SJSA1 (cell line): ENCODE data around the gene EEF1AKMT3. TPM values are rescaled to one million over a fixed set of nuclear protein-coding genes. Genes with fewer than 3 reads are reported as not detected.

Source experiments
- DNase-seq, 2 experiments: peaks; one replicate each; pipeline ENCODE4 v3.0.0-alpha.2; 2015 to 2020; ENCODE audit warnings: low spot score in 2 of 2, low read depth in 1 of 2
- H3K27ac ChIP-seq: fragments of 250-450 bp; sonication (Bioruptor Pico); 2 replicates; pipeline ENCODE4 v1.5.1; 2020; ENCODE audit warnings: mild to moderate bottlenecking, moderate library complexity
- H3K27me3 ChIP-seq: fragments of 250-450 bp; sonication (Bioruptor Pico); replicated peaks from 2 replicates; pipeline ENCODE4 v1.5.1; 2020; ENCODE audit warnings: mild to moderate bottlenecking, moderate library complexity
- H3K36me3 ChIP-seq: fragments of 250-450 bp; sonication (Bioruptor Pico); 2 replicates; pipeline ENCODE4 v1.5.1; 2020; ENCODE audit warnings: mild to moderate bottlenecking
- H3K4me1 ChIP-seq: fragments of 250-450 bp; sonication (Bioruptor Pico); replicated peaks from 2 replicates; pipeline ENCODE4 v1.6.1; 2021; ENCODE audit warnings: mild to moderate bottlenecking
- H3K4me3 ChIP-seq: fragments of 250-450 bp; sonication (Bioruptor Pico); 2 replicates; pipeline ENCODE4 v1.5.1; 2020; ENCODE audit warnings: mild to moderate bottlenecking
- H3K9me3 ChIP-seq: fragments of 250-450 bp; sonication (Bioruptor Pico); replicated peaks from 2 replicates; pipeline ENCODE4 v1.5.1; 2020; ENCODE audit warnings: mild to moderate bottlenecking
- total RNA-seq: library from RNA; depleted of rRNA; stranded (reverse); fragments of >200 nt; shearing (Covaris generic); gene quantifications from 2 replicates; pipeline ENCODE4 v1.2.3, GENCODE V29; 2014

The EEF1AKMT3 gene
- total RNA-seq, 1 experiment from 2014 or later = 62.2 TPM

- DNase-seq = peak in 1 of 2 experiments; percentile 93
- H3K4me1 ChIP-seq = peaks cover 20% of the 10 kb centered on the region
- no peak overlapping the region for H3K27ac ChIP-seq
Observed at GRCh38 chr12:57730336-57731067, 41.9 kb upstream of the EEF1AKMT3 start.

GRCh38 chr12:57731411-57732080 lies 40.9 kb upstream of the EEF1AKMT3 start:
- H3K4me3 ChIP-seq = no peak overlapping the region
- H3K4me1 ChIP-seq = peaks cover 21% of the 10 kb centered on the region
- peaks cover 13% of the 10 kb centered on the region for H3K9me3 ChIP-seq
- DNase-seq = peak in 1 of 2 experiments; percentile 94
- H3K27me3 ChIP-seq = peaks cover 74% of the 10 kb centered on the region
- H3K36me3 ChIP-seq = peaks cover 13% of the 10 kb centered on the region
- no peak overlapping the region for H3K27ac ChIP-seq

More at GRCh38 chr12:57730336-57731067, 41.9 kb upstream of the EEF1AKMT3 start:
- Histone ChIP-seq H3K27me3 (peaks cover 63% of the 10 kb centered on the region), H3K9me3 (peaks cover 17% of the 10 kb centered on the region), H3K4me3 (no peak overlapping the region), H3K36me3 (peaks cover 18% of the 10 kb centered on the region)

GRCh38 chr12:57732270-57732669 lies 40.1 kb upstream of the EEF1AKMT3 start:
- no peak for DNase-seq
- Histone ChIP-seq H3K9me3 (peaks cover 11% of the 10 kb centered on the region), H3K4me3 (no peak overlapping the region), H3K36me3 (peaks cover 6% of the 10 kb centered on the region), H3K27ac (no peak overlapping the region), H3K4me1 (peaks cover 21% of the 10 kb centered on the region), H3K27me3 (peaks cover 81% of the 10 kb centered on the region)

- Histone ChIP-seq H3K36me3 (peaks cover 7% of the 10 kb centered on the region), H3K9me3 (peaks cover 15% of the 10 kb centered on the region), H3K27ac (no peak overlapping the region), H3K27me3 (peaks cover 88% of the 10 kb centered on the region), H3K4me3 (no peak overlapping the region), H3K4me1 (peaks cover 25% of the 10 kb centered on the region)
- peak in 1 of 2 experiments; percentile 95 for DNase-seq
Observed at GRCh38 chr12:57732726-57733593, 39.5 kb upstream of the EEF1AKMT3 start.

DNA sequence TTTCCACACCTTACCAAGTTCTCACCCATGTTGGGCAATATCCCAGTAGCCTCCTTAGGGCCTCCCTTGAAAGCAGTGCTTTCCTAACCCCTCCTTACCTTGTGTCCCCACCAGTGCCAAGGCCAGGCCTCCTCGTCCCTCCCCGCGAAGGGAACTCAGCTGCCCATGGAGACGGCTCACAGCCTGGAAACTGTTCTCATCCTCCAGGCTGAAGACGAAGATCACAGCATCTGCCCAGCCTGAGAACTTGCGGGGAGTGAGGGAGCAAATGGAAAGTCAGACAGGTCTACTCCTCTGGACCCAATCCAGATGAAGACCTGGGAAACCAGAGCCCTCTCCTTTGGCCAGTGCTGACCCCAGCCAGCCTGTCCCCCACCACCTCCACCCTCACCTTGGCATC lies 38.5 kb upstream of the EEF1AKMT3 start:
- peaks cover 95% of the 10 kb centered on the region for H3K27me3 ChIP-seq
- peaks cover 7% of the 10 kb centered on the region for H3K36me3 ChIP-seq
- no peak overlapping the region for H3K4me3 ChIP-seq
- no peak overlapping the region for H3K27ac ChIP-seq
- peaks cover 16% of the 10 kb centered on the region for H3K9me3 ChIP-seq
- DNase-seq = peak; percentile 71 to 95
- H3K4me1 ChIP-seq = peaks cover 27% of the 10 kb centered on the region

DNA sequence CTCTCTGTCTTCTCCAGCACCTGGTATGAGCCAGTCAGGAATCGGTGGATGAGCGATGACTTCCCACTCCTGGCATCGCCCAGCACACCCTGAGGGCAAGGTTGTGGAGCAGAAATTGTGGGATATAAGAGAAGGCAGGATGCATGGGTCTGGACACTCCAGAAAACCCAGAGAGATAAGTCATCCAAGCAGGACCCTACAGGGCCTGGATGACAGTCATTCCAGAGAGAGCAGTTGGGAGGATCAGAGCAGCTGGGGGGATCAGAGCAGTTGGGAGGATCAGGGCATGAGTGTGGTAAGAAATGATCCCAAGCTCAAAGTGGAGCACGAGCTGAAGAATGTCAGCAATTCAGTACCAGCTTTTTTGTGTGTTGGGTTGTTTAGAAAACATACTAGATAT lies 37.8 kb upstream of the EEF1AKMT3 start:
- H3K36me3 ChIP-seq = peaks cover 7% of the 10 kb centered on the region
- no peak overlapping the region for H3K27ac ChIP-seq
- peaks cover 27% of the 10 kb centered on the region for H3K4me1 ChIP-seq
- H3K4me3 ChIP-seq = no peak overlapping the region
- DNase-seq = peak in 1 of 2 experiments; percentile 82
- H3K9me3 ChIP-seq = peaks cover 16% of the 10 kb centered on the region
- peaks cover 98% of the 10 kb centered on the region for H3K27me3 ChIP-seq

DNA sequence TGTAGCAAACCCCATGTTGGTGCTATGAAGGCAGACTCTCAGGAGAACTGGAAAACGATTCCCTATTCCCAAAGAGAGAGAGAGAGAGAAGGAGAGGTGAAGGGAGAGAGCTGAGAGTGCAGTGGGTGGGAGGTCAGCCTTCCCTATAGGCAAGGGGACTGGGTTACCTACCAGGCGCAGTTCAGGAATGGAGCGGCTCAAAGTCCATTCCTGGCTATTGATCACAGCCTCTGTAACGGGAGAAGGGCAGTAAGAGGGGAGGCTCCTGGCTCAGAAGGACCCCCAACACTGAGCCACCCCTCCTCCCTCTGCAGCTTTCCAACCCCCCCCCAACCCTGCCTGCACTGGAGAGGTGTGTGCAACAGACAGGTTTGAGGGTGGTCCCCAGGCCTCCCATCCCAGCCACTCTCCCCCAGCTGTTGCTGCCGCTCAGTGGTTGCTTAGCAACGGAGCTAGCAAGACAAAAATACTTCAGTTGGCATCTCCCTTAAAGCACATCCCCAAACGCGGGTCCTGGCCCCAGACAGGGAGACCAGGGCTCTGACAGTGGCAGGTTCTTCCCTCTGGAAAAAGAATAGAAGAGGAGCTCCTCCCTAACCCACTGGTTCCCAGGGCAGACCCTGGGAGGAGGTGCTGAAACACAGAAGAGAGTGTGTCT lies 37.1 kb upstream of the EEF1AKMT3 start:
- H3K27ac ChIP-seq = no peak overlapping the region
- peaks cover 98% of the 10 kb centered on the region for H3K27me3 ChIP-seq
- peak in 1 of 2 experiments; percentile 77 for DNase-seq
- peaks cover 7% of the 10 kb centered on the region for H3K36me3 ChIP-seq
- H3K4me3 ChIP-seq = no peak overlapping the region
- H3K4me1 ChIP-seq = peaks cover 27% of the 10 kb centered on the region
- H3K9me3 ChIP-seq = peaks cover 16% of the 10 kb centered on the region

DNA sequence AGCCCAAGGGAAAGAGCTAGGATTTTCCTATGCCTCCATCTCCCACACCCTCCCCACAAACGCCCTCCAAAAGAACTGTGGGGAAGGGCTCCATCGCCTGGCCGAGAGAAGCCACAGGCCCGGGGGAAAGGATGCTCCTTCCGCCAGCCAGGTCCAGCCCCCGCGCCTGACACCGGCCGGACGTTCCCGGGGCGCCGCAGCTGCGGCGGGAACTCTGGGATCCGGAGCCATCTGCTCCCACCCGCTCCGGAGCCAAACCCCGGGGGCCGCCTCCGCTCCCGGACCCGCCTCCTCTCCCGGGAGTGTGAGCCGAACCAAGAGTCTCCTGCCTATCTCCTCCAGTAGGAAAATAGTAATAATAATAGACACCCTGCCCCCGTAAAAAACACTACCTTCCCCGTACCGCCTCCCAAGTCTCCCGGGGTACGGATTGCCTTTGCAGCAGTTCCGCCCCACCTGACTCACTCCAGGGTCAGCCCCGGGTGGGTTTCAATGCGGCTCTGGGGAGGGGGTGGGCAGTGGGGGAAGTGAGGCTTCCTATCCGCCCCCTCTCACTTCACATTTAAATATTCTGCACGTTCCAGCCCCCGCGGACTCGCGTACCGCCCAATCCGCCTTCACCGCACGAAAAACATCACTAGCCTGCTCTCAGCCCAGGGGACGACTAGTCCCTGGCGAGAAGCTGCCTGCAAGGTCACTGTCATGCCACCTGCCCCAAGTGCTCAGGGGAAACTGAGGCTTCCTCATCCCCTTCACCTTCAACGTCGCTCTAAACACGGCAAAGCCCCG lies 36.3 kb upstream of the EEF1AKMT3 start:
- Histone ChIP-seq H3K9me3 (peaks cover 16% of the 10 kb centered on the region), H3K36me3 (peaks cover 7% of the 10 kb centered on the region), H3K27ac (no peak overlapping the region), H3K4me1 (peaks cover 27% of the 10 kb centered on the region), H3K27me3 (peaks cover 98% of the 10 kb centered on the region), H3K4me3 (peak overlapping the region; percentile 0; the same call in 1 of the 2 replicates)
- DNase-seq = peak in 1 of 2 experiments; percentile 99

- no peak overlapping the region for H3K27ac ChIP-seq
- DNase-seq = peak in 1 of 2 experiments; percentile 95
- peaks cover 98% of the 10 kb centered on the region for H3K27me3 ChIP-seq
- peaks cover 7% of the 10 kb centered on the region for H3K36me3 ChIP-seq
- peaks cover 27% of the 10 kb centered on the region for H3K4me1 ChIP-seq
- no peak overlapping the region for H3K4me3 ChIP-seq
- H3K9me3 ChIP-seq = peaks cover 16% of the 10 kb centered on the region
Observed at GRCh38 chr12:57736741-57737466, 35.5 kb upstream of the EEF1AKMT3 start.

DNA sequence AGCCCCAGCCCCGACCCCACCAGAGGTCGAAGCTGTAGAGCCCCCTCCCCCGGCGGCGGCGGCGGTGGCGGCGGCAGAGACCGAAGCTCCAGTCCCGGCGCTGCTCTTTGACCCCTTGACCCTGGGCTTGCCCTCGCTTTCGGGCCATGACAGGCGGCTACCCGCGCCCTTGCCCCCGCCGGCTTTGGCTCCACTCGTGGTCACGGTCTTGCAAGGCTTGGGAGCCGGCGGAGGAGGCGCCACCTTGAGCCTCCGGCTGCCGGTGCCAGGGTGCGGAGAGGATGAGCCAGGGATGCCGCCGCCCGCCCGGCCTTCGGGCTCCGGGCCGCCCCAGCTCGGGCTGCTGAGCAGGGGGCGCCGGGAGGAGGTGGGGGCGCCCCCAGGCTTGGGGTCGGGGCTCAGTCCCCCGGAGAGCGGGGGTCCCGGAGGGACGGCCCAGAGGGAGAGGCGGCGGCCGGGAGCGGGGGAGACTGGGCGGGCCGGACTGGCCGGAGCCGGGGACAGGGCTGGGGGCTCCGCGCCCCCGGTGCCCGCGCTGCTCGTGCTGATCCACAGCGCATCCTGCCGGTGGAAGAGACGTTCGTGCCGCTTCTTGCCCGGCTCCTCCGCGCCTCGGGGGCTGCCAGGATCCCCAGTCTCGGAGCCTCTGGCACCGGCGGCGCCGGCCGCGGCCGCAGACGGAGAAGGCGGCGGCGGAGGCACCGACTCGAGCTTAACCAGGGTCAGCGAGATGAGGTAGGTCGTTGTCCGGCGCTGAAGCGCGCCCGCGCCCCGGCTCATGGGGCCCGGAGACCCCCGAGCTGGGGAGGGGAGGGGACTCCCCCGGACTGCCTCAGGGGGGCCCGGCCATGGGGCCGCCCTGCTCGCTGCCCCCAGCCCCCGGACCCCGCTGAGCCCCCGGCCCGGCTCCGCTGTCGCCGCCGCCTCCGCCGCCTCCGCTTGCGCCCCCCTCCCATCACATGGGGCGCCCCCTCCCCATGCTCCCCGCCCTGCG lies 34.6 kb upstream of the EEF1AKMT3 start:
- H3K4me3 ChIP-seq = peak overlapping the region; percentile 16

DNA sequence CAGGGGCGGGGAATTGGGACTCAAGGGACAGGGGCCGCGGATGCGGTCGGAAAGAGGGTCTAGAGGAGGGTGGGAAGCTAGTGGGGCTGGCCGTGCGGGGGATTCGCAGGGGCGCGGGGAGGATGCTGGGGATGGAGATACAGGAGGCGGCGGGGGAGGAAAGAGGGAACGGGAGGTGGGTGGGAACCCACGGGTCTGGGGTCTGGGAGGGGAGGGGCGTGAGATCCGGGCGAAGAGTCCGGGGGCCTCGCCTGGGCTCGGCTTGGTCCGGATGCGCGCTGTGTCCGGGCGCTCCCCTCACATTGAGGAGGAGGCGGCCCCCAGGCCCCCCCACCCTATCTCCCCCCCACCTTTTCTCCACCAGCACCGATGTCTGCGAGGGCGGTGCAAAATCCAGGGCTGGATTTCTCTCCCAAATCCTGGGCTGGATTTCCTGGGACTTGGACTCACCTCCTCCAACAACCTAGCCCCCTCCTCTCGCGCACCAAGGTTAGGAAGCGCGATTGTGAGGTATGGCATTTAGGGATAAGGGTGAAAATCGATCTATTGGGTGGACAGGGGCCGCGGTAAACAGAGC lies 33.7 kb upstream of the EEF1AKMT3 start, which contains the start of gene AGAP2:
AGAP2 (minus strand) TSS at position 82 of the 577 bp plus-strand sequence. CDS start 496 bp downstream, outside the sequence.
- Histone ChIP-seq H3K4me3 (peak within 1 kb of the TSS; percentile 16), H3K27me3 (peaks cover 96% of the 10 kb centered on the region), H3K4me1 (peaks cover 27% of the 10 kb centered on the region)

More for the DNA sequence above, 34.6 kb upstream of the EEF1AKMT3 start:
- Histone ChIP-seq H3K27ac (no peak overlapping the region), H3K9me3 (peaks cover 16% of the 10 kb centered on the region), H3K4me1 (peaks cover 27% of the 10 kb centered on the region), H3K27me3 (peaks cover 98% of the 10 kb centered on the region), H3K36me3 (peaks cover 7% of the 10 kb centered on the region)
- peak in 1 of 2 experiments; percentile 93 for DNase-seq

More for the DNA sequence above, 33.7 kb upstream of the EEF1AKMT3 start, which contains the start of gene AGAP2:
- DNase-seq = no peak
- Histone ChIP-seq H3K36me3 (peaks cover 7% of the 10 kb centered on the region), H3K27ac (no peak within 1 kb of the TSS), H3K9me3 (peaks cover 13% of the 10 kb centered on the region)
